22Rv1 (cell line): ENCODE results near the gene DHRSX.

Source experiments
- CTCF ChIP-seq: fragments of 450-650 bp; IDR thresholded peaks from 2 replicates; pipeline ENCODE4 v1.5.1; 2017; ENCODE audit warnings: mild to moderate bottlenecking
- ZFX ChIP-seq: fragments of 450-650 bp; IDR thresholded peaks from 2 replicates; pipeline ENCODE4 v1.6.1; 2017; ENCODE audit warnings: antibody characterized with exemption, borderline replicate concordance

DNA sequence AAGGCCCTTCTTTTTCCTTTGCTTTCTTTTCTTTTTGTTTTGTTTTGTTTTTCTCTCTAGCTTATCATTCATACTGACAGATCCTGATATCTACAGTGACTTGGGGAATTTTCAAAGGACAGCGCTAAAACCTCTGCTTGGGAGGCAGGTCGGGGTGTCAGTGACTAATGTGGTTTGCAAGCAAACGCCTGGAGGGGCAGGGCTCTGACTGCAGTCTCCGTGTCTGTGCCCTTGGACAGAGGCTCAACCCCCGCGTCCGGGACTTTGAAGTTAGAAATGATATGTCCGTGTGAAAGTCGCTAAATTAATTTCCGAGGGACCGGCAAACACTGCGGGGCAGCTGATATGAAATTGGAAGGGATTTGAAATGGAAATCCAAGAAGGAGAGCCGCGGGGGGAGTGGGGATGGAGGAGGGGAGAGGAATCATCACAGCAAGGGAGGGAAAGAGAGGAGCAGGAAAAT lies 312.4 kb downstream of the DHRSX start:
- TF ChIP-seq CTCF (no peak), ZFX (no peak)
